Activated gamma-delta T cell treated with anti-CD3 and anti-CD28 coated beads, Interleukin-2, amount 50 U/mL, for 16 hours (primary cell): ENCODE data around the gene GPC1.

Experiments used
- DNase-seq: peaks from one replicate; pipeline ENCODE4 v3.0.0-alpha.2; 2020; ENCODE audit warnings: low read depth

GPC1 gene

DNA sequence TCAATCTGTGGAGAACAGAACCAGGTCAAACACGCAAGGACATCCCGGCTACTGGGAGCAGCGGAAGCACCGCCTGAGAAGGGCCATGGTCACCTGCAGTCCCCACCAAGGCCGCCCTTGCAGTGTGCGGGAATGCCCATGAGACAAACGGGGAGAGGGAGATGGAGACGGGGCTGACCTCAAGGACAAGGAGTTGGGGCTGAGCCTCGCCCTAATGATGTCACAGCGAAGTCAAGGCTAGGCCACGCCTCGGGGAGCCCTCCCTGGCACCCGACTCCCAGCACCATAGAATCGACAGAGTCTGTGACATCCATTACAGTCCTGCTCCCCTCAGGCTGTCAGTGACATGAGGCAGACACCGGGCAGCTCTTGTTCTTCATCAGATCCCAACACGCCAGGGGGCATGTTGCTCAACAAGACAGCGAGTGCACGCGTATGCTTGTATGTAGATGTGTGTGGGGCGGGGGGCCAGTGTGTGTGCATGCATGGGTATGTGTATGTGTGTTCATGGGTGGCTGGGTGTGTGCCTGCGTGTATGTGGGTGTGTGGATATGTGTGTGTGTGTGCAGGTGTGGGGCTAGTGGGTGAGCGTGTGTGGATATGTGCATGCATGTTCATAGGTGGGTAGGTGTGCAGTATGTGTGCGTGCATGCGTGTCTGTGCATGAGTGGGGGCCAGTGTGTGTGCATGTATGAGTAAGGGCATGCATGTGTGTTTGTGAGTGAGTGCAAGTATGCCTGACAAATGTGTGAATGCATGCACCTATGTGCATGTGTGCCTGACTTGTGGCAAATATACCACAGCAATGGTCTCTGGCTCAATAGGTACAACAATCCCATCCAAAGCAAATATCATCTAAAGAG is 65.3 kb downstream of the GPC1 start:
- no peak for DNase-seq

GRCh38 chr2:240501531-240501991 is 66.1 kb downstream of the GPC1 start:
- DNase-seq: no peak

DNA sequence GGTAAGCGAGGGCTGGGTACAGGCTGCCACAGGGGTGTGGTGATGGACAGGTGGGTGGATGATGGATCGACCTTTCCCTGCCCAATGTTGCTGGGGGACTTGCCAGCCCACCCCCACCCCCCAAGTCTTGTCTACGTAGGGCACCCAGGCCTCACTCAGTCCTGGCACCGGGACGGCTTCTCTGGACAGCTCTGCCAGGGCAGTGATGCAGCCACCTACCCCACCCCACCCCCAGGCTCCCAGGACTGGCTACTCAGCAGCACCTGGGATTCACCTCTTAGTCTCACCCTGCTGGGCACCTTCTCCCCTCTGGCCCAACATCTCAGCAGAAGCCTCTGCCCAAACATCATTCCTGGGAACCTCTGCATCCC is 66.6 kb downstream of the GPC1 start:
- DNase-seq: no peak

DNA sequence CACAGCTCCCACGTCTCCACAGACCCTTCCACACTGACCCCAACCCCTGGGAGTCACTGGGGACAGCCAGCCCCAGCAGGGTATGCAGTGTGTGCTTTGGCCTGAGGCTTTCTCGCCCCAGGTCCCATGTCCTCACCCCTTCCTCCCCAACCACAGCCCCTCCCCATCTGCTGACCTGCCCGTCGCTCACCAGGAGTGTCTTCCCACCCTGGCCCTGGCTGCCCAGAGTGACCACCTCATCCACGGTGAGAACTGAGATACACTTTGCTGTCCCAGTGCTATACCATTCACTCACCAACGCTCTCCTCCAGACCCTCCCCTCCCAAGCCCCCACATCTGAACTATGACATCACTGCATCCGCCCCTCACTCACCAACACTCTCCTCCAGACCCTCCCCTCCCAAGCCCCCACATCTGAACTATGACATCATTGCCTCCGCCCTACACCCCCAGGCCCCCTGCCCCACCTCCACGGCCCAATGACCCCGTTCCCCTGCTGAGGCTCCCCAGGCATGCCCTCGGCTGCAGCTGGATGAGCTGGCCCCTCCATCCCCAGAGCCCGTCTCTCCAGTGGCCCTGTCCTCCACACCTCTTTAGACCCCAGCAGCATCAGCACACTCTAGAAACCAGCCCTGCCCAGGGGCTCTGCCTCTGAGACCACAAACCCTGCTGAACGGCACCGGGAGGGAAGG is 67.1 kb downstream of the GPC1 start:
- DNase-seq: no peak

GRCh38 chr2:240503375-240503774 is 67.9 kb downstream of the GPC1 start:
- DNase-seq: no peak

- no peak for DNase-seq
These were observed 68.4 kb downstream of the GPC1 start for GRCh38 chr2:240503848-240504247.

DNA sequence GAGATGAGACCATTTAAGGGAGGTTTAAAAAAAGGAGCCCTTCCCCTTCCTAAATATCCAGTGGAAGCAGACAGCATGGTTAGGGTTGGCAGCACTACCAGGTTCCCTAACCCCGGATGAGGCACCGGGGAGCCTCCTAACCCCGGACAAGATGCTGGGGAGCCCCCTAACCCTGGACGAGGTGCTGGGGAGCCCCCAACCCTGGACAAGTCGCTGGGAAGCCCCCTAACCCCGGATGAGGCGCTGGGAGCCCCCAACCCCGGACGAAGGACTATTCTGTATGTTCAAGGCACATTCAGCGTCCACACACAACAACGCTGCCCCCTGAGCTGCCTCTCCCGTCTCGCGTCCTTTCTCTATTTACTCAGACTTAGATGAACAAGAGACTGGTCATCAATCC is 70.4 kb downstream of the GPC1 start:
- DNase-seq: no peak

DNA sequence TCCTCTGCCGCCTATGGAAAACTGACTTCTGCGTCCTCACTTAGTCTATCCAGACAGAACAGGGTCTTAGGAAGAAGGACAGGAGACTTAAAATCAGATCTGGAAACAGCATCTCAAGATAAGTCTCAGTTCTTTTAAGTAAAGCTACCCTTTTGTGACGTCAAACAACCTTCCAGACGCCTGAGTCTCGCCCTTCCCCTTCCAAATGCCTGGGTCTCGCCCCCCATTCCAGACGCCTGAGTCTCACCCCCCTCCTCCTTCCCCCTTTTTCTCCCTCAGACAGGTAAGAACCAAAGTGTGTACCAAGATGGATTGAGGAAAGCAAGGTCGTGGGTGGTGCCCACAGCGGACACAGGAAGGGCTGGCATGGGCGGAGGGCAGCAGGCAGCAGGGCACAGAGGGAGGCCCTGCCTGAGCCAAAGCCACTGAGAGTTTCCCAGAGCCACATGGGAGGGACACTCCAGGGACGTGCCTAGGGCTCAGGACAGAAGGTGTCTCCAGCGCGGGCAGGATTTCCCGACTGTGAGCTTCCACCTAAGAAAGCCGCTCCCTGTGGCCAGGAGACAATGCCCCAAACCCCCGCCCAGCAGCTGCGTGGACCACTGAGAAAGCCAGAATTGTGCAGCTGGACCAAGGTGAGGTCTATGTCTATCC is 71.1 kb downstream of the GPC1 start:
- no peak for DNase-seq

DNA sequence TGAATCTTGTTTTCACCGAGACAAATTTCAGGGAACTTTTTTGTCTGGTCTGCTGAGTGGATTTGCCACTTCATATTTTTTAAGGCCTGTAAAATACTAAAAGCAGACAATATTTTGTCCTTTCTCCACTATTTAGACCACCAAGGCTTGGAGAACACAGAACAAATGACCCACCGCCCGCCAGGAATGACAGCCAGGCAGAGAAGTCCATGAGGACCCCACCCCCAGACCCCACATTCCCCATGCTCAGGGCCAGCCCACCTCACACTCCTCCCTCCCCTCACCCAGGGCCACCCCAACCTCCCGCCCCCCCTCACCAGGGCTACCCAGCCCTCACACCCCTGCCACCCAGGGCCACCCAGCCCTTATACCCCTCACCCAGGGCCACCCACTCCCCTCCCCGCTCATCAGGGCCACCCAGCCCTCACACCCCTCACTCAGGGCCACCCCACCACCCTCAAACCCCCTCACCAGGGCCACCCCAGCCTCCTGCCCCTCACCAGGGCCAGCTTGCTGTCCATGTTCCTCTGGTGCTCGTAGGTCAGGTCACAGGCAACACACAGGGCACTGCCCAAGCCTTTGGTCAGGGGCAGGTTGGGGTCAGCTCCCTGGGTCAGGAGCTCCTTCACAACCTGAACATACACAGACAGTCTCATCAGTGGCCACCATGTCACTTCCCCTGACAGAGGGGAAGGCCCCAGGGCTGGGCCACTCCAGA is 71.8 kb downstream of the GPC1 start:
- no peak for DNase-seq

GRCh38 chr2:240507778-240508251 is 72.4 kb downstream of the GPC1 start:
- DNase-seq: no peak

DNA sequence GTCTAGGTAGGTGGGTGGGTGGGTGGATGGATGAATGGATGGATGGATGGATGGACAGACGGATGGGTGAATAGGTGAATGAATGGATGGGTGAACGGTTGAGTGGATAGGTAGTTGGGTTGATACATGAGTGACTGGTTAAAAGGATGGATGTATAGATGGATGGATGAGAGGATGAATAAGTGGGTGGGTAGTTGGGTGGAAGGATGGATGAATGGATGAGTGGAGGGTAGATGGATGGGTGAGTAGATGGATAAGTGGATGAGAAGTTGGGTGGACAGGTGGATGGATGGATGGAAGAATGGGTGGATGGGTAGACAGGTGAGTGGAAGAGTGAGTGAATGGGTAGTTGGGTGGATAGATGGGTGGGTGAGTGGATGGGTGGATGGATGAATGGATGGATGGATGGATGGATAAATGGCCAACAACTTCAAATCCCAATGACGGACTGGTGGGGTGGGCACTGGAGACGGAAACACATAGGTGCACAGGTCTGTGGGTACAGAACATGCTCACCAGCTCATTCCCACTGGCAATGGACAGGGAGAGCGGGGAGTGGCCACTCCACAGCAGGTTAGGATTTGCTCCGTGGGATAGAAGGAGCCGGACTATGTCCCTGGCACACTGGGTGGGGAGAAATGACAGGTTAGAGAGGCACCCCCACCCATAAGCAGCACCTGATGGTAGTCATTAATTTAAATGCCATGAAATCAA is 73.5 kb downstream of the GPC1 start:
- no peak for DNase-seq

DNA sequence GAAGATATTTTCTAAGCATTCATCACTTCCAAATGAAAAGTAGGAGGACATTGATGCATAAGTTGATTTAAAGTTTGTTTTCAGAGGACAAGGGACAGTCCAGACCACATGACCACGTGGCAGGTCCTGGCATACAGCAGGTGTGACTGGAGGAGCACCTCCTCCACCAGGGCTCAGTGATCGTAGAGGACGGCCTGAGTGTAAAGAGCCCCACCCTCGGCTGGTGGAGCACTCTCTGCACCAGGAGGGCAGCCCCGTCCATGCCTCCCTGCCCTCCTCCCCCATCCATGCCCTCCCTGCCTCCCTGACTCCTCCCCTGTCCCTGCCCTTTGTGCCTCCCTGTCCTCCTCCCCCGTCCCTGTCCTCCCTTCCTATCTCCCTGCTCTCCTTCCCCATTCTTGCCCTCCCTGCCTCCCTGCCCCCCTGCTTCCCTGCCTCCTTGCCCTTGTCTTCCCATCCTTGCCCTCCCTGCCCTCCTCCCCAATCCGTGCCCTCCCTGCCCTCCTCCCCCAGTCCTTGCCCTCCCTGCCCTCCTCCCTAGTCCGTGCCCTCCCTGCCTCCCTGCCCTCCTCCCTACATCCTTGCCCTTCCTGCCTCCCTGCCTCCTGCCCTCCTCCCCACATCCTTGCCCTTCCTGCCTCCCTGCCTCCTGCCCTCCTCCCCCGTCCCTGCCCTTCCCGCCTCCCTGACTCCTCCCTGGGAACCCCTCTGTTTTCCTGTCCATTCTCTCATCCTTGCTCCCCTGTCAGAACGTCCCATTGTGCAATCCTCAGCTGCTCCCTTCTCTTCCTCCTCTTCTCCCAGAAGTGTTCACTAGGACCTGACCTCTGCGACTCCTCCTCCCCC is 74.4 kb downstream of the GPC1 start:
- no peak for DNase-seq

GRCh38 chr2:240510513-240511210 is 75.2 kb downstream of the GPC1 start:
- no peak for DNase-seq

GRCh38 chr2:240511351-240512108 is 76.1 kb downstream of the GPC1 start:
- DNase-seq: no peak

DNA sequence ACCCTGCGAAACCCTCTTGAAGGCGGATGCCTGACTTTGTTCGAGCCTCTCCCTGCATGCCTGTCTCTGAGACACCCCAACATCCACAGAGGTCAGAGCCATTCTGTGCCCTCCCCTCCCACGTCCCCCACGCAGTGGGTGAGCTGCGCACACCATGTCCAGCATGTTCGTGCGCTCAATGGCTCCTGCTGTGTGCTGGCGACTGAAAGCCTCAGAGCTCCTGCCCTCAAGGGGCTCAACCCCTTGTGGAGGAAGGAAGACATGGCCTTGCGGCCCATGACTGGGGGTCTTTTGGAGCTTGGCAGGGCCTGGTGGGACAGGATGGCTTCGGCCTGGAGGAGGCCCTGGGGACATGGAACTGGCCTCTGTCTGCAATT is 76.6 kb downstream of the GPC1 start:
- DNase-seq: no peak

DNA sequence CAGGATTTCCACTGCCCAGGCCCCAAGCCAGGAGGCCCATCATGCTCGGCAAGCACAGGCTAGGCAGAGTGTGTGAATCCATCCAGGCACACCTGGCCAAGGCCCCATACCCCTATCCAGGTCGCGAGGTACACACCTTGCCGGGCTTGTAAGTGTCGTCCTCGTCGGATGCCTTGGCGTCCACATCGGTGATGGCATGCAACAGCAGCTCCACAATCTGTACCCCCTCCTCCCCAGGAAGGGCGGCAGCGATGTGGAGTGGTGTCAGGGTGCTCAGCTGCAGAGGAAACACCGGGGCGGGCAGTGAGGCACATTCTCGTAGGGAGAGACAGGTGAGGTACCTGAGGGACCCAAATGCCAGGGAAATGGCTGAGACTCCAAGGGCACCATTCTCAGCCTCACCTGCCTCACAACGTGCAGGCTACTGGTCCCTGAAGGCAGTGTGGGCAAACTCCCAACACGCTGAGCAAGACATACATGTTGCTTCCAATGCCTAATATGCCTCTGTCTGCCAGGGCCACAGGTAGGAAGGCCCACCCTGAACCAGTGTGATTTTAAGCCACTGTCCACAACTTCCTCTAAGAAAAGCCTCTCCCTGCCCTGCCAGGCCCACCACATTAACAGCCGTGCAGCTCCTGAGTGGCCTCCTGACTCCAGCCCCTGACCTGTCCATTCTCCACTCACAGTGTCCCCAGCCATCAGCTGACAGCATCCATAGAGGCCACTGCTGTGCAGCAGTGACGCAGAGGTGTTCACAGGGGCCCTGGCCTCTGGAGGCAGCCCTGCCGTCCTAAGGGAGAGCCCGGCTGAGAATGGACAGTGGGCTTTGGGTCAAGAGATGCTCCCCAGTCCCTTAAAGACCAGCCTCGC is 77.4 kb downstream of the GPC1 start:
- DNase-seq: no peak

GRCh38 chr2:240513549-240514287 is 78.3 kb downstream of the GPC1 start:
- DNase-seq: peak; percentile 71

- DNase-seq: no peak
These were observed 79.2 kb downstream of the GPC1 start for GRCh38 chr2:240514631-240515030.
